ENCODE results near the gene CIB1. TPM values are rescaled to one million over a fixed set of nuclear protein-coding genes. Genes with fewer than 3 reads are reported as not detected.
A peak's percentile ranks its signal among the peaks of the same experiment; 100 is the strongest.

CIB1 gene
- total RNA-seq, 4 donors from 2014 or later, result 9.5 to 80.7 (median 49.2) TPM

DNA sequence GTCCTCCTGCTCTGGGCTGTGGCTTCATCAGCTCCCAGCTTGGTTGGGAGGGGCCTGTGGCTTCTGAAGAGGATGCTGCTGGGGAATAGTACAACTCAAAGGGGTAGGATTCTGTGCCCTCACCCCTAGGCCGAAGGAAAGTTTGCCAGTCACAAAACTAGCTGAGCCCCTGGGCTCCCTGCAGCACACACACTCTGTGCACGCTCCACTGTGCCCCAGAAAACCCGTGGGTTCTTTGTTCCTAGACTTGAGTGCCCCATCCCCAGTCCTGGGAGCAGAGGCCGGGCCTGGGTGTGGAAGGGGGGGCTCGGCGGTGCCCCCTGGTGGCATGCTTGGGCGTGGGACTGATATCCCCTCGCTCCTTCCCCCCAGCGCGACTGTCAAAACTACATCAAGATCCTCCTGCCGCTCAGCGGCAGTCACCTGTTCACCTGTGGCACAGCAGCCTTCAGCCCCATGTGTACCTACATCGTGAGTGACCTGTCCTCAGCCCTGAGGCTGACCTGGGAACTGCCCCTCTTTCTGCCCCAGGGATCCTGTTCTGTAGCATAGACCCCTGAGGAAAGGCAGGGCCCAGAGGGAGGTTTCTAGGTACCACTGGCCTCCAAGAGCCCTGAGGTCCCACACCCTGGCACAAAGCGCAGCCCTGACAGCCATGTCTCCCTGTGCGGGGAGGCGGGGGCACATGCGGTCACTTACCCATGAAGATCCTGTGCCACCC lies 14.2 kb downstream of the CIB1 start:
- DNase-seq, result peak in 1 of 2 donors; percentile 47
- no peaks in the 10 kb centered on the region for H3K9me3 ChIP-seq
- no peak overlapping the region for H3K27ac ChIP-seq
- no peaks in the 10 kb centered on the region for H3K36me3 ChIP-seq
- no peak for TF ChIP-seq POLR2A (IDR thresholded peaks at IDR 0.05)
- TF ChIP-seq, protein P1, sequence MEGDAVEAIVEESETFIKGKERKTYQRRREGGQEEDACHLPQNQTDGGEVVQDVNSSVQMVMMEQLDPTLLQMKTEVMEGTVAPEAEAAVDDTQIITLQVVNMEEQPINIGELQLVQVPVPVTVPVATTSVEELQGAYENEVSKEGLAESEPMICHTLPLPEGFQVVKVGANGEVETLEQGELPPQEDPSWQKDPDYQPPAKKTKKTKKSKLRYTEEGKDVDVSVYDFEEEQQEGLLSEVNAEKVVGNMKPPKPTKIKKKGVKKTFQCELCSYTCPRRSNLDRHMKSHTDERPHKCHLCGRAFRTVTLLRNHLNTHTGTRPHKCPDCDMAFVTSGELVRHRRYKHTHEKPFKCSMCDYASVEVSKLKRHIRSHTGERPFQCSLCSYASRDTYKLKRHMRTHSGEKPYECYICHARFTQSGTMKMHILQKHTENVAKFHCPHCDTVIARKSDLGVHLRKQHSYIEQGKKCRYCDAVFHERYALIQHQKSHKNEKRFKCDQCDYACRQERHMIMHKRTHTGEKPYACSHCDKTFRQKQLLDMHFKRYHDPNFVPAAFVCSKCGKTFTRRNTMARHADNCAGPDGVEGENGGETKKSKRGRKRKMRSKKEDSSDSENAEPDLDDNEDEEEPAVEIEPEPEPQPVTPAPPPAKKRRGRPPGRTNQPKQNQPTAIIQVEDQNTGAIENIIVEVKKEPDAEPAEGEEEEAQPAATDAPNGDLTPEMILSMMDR (IDR thresholded peaks at IDR 0.05), result peak; percentile 52 to 62 (median 56)
- intact Hi-C loops (cut with DNase I; ENCODE audit: low total_unique reads), result loop anchor here (5.0 kb wide), 1 partner anchor 167 kb away; no protein-coding TSS in a partner anchor
- no peaks in the 10 kb centered on the region for H3K27me3 ChIP-seq
- no peak overlapping the region for H3K4me3 ChIP-seq
- no peaks in the 10 kb centered on the region for H3K4me1 ChIP-seq

DNA sequence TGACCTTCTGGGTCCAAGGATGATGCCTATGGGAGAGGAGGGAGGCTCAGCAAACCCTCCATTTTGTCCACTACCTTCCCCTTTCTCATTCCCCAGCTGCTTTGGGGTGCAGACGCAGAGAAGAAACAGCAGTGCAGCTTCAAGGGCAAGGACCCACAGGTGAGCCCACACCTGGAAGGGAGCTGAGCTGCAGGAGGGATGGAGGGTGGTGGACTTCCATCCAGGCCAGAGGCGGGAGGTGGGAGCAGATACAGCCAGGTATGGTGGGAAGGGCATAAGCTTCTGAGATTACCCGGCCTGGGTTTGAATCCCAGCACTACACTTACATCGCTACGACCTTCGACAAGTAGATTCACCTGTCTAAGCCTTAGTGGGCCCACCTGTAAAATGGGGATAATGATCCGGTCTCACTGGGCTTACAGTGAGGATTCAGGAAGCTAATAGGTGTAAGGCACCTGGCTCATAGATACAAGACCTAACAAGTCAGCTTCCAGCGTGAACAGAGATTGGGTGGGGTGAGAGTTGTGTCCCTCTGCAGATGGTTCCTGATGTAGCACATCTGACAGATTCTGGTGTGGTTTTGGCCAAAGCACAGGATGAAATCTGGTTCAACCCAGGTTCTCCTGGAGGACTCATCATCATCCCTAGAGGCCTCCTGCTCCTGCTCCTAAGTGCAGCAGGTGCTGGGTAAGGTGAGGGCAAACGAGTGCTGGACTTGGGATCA lies 15.9 kb downstream of the CIB1 start:
- Histone ChIP-seq H3K27ac (no peak overlapping the region), H3K9me3 (no peaks in the 10 kb centered on the region), H3K27me3 (no peaks in the 10 kb centered on the region), H3K4me1 (no peaks in the 10 kb centered on the region), H3K36me3 (no peaks in the 10 kb centered on the region), H3K4me3 (no peak overlapping the region)
- no peak for DNase-seq
- intact Hi-C loops (cut with DNase I; ENCODE audit: low total_unique reads), result no loop called here
- TF ChIP-seq, protein P1 (IDR thresholded peaks at IDR 0.05), result no peak
- no peak for TF ChIP-seq POLR2A (IDR thresholded peaks at IDR 0.05)

DNA sequence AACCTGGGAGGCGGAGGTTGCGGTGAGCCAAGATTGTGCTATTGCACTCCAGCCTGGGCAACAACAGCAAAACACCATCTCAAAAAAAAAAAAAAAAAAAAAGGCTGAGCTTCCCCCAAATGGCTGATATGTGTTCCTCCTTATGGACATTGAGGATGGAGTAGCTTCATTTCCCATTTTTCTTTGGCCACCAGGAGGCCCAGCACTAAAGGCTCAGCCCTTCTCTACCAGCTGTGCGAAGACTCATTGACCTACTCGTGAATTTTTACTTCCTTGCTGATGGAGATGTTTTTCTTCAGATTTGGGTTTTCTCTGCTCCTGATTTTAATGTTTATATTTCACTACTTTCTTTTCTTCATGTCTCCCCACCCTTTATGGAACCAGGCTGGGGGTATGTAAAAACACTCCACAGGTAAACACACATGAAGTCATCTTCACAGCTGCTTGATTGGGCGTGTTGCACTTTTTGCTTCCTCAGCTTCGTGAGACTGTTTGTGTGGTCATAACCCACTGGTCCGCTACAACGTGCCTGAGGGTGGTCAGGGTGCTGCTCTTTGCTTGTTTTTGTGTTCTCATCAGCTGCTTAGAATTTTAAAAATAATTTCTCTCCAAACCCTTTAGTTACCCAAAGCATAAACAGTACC lies 19.1 kb downstream of the CIB1 start:
- Histone ChIP-seq H3K27ac (no peak overlapping the region), H3K4me3 (no peak overlapping the region), H3K9me3 (no peaks in the 10 kb centered on the region), H3K27me3 (no peaks in the 10 kb centered on the region), H3K36me3 (no peaks in the 10 kb centered on the region), H3K4me1 (no peaks in the 10 kb centered on the region)
- TF ChIP-seq, protein P1 (IDR thresholded peaks at IDR 0.05), result no peak
- TF ChIP-seq POLR2A (IDR thresholded peaks at IDR 0.05), result no peak
- no peak for DNase-seq
- intact Hi-C loops (cut with DNase I; ENCODE audit: low total_unique reads), result no loop called here

DNA sequence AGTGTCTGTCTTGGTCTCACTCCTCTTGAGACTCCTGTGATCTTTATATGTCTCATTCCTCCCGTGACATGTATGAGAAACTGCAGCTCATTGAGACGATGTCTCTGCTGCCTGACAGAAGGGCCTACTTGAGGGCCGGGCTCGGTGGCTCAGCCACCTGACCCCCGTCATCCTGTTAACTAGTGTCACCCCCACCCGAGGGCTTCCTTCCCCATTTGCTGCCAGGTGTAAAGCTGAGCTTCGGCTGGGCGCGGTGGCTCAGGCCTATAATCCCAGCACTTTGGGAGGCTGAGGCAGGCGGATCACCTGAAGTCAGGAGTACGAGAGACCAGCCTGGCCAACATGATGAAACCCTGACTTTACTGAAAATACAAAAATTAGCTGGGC lies 19.9 kb downstream of the CIB1 start:
- Histone ChIP-seq H3K4me3 (no peak overlapping the region), H3K36me3 (no peaks in the 10 kb centered on the region), H3K9me3 (no peaks in the 10 kb centered on the region), H3K27ac (no peak overlapping the region), H3K27me3 (no peaks in the 10 kb centered on the region), H3K4me1 (no peaks in the 10 kb centered on the region)
- intact Hi-C loops (cut with DNase I; ENCODE audit: low total_unique reads), result no loop called here
- TF ChIP-seq, protein P1 (IDR thresholded peaks at IDR 0.05), result no peak
- TF ChIP-seq POLR2A (IDR thresholded peaks at IDR 0.05), result no peak
- no peak for DNase-seq

All from uterus (tissue), 4 donors.